Eye (tissue), 1 donor: ENCODE results near the gene LKAAEAR1.

Experiments
- DNase-seq: peaks from one replicate; pipeline ENCODE4 v3.0.0-alpha.2; 2015

LKAAEAR1 gene

GRCh38 chr20:64110411-64111068 lies 26.3 kb upstream of the LKAAEAR1 start:
- no peak for DNase-seq

- no peak for DNase-seq
Observed at GRCh38 chr20:64109831-64110391, 25.7 kb upstream of the LKAAEAR1 start.

GRCh38 chr20:64108731-64109681 lies 24.8 kb upstream of the LKAAEAR1 start:
- DNase-seq: no peak

GRCh38 chr20:64107736-64108457 lies 23.7 kb upstream of the LKAAEAR1 start:
- no peak for DNase-seq

- no peak for DNase-seq
Observed at GRCh38 chr20:64106981-64107735, 23.0 kb upstream of the LKAAEAR1 start, which contains the start of gene NPBWR2. Gene NPBWR2 (minus strand): TSS chr20:64107565. CDS start chr20:64106831, 734 bp downstream.

GRCh38 chr20:64106435-64106961 lies 22.3 kb upstream of the LKAAEAR1 start:
- DNase-seq: no peak

GRCh38 chr20:64105846-64106434 lies 21.7 kb upstream of the LKAAEAR1 start:
- DNase-seq: no peak

- no peak for DNase-seq
Observed at GRCh38 chr20:64104667-64105451, 20.7 kb upstream of the LKAAEAR1 start.

GRCh38 chr20:64103871-64104666 lies 19.9 kb upstream of the LKAAEAR1 start:
- DNase-seq: no peak

GRCh38 chr20:64102647-64103354 lies 18.6 kb upstream of the LKAAEAR1 start:
- DNase-seq: peak; percentile 66

GRCh38 chr20:64101731-64102621 lies 17.8 kb upstream of the LKAAEAR1 start:
- DNase-seq: peak; percentile 78

GRCh38 chr20:64100946-64101688 lies 16.9 kb upstream of the LKAAEAR1 start:
- no peak for DNase-seq

GRCh38 chr20:64100566-64100888 lies 16.3 kb upstream of the LKAAEAR1 start:
- no peak for DNase-seq

GRCh38 chr20:64099880-64100565 lies 15.8 kb upstream of the LKAAEAR1 start:
- no peak for DNase-seq

GRCh38 chr20:64099086-64099786 lies 15.0 kb upstream of the LKAAEAR1 start:
- no peak for DNase-seq

GRCh38 chr20:64098471-64099013 lies 14.3 kb upstream of the LKAAEAR1 start:
- no peak for DNase-seq
